ENCODE measurements around the gene ZNF382.
"Not testable (repeated sequence)": the region's sequence is repeated elsewhere in the genome, so short reads cannot be mapped to it uniquely, and the experiment has no call there.

Gene ZNF382

GRCh38 chr19:36605101-36605876 is at the start of gene ZNF382:
Gene ZNF382 (plus strand): TSS chr19:36605313. CDS start chr19:36609915, 4,602 bp downstream.
- DNase-seq, result no peak

- DNase-seq, result no peak
Measured at GRCh38 chr19:36564391-36564790, 40.7 kb upstream of the ZNF382 start.

- no peak for DNase-seq
Measured at GRCh38 chr19:36572593-36573019, 32.5 kb upstream of the ZNF382 start.

GRCh38 chr19:36573020-36573894 is 31.9 kb upstream of the ZNF382 start, which contains the start of gene ZNF529:
Gene ZNF529 (minus strand): TSS chr19:36573292. CDS start chr19:36572346, 946 bp downstream.
- peak; percentile 92 for DNase-seq

GRCh38 chr19:36573895-36574720 is 31.0 kb upstream of the ZNF382 start:
- no peak for DNase-seq

GRCh38 chr19:36574741-36575140 is 30.4 kb upstream of the ZNF382 start:
- no peak for DNase-seq

- no peak for DNase-seq
Measured at GRCh38 chr19:36577271-36577996, 27.7 kb upstream of the ZNF382 start.

- DNase-seq, result no peak
Measured at GRCh38 chr19:36579255-36579654, 25.9 kb upstream of the ZNF382 start.

- DNase-seq, result not testable (repeated sequence)
Measured at GRCh38 chr19:36602681-36603080, 2.4 kb upstream of the ZNF382 start.

- DNase-seq, result no peak
Measured at GRCh38 chr19:36604656-36605100, 435 bp upstream of the ZNF382 start.

GRCh38 chr19:36605877-36606478 is 865 bp downstream of the ZNF382 start:
- no peak for DNase-seq

- no peak for DNase-seq
Measured at GRCh38 chr19:36627057-36627456, 21.9 kb downstream of the ZNF382 start.

GRCh38 chr19:36635342-36635741 is 30.2 kb downstream of the ZNF382 start:
- no peak for DNase-seq

GRCh38 chr19:36638862-36639510 is 33.9 kb downstream of the ZNF382 start:
- DNase-seq, result no peak

- DNase-seq, result no peak
Measured at GRCh38 chr19:36646746-36647145, 41.6 kb downstream of the ZNF382 start.

- peak in 1 of 2 experiments; percentile 41 for DNase-seq
Measured at GRCh38 chr19:36652958-36653357, 47.8 kb downstream of the ZNF382 start.

GRCh38 chr19:36665832-36666231 is 60.7 kb downstream of the ZNF382 start:
- no peak for DNase-seq

GRCh38 chr19:36668646-36669045 is 63.5 kb downstream of the ZNF382 start:
- DNase-seq, result no peak

- no peak for DNase-seq
Measured at GRCh38 chr19:36672368-36672767, 67.3 kb downstream of the ZNF382 start.

GRCh38 chr19:36674201-36674600 is 69.1 kb downstream of the ZNF382 start:
- DNase-seq, result no peak

- no peak for DNase-seq
Measured at GRCh38 chr19:36679455-36679854, 74.3 kb downstream of the ZNF382 start.

All from NCI-H1930 (cell line).